ENCODE results near the gene HES7. TPM values are rescaled to one million over a fixed set of nuclear protein-coding genes. Genes with fewer than 3 reads are reported as not detected.

HES7 gene
- total and polyA plus RNA-seq, 4 experiments from 2014 or later = not detected

- peaks cover 4 to 7% (median 5%) of the 10 kb centered on the region in 4 donors for H3K4me1 Mint-ChIP-seq
- H3K27me3 Mint-ChIP-seq = peaks cover 0 to 6% of the 10 kb centered on the region in 2 donors
- POLR2A ChIA-PET (ENCODE audit: partially characterized antibody) = interaction anchor here (0.7 to 0.8 kb wide), 4 partner anchors 12 to 163 kb away, joined by 3 to 4 read pairs (median 4); partner anchors contain the start of gene SLC25A35
- peak overlapping the region in 1 of 7 donors; percentile 55 for H3K27ac Mint-ChIP-seq
- H3K4me3 ChIP-seq (ENCODE audit: low read length in 2 of 2) = no peak overlapping the region
- no peak overlapping the region for H3K27ac ChIP-seq (ENCODE audit: low read depth, low read length)
- H3K4me3 Mint-ChIP-seq = no peak overlapping the region
- CTCF ChIA-PET (ENCODE audit: partially characterized antibody) = interaction anchor here (0.7 to 1.2 kb wide), 4 partner anchors 12 to 160 kb away, joined by 3 to 5 read pairs (median 3); no protein-coding TSS in a partner anchor
- peaks cover 4% of the 10 kb centered on the region for H3K4me1 ChIP-seq (ENCODE audit: insufficient read depth, low read length)
- no peaks in the 10 kb centered on the region for H3K9me3 ChIP-seq (ENCODE audit: control insufficient read depth in 1 of 2, low read length in 2 of 2)
- no peaks in the 10 kb centered on the region for H3K36me3 Mint-ChIP-seq
- intact Hi-C loops (cut with micrococcal nuclease) = no loop called here
- no peaks in the 10 kb centered on the region for H3K36me3 ChIP-seq (ENCODE audit: insufficient read depth, low read length)
- no peak for DNase-seq
- no peaks in the 10 kb centered on the region for H3K27me3 ChIP-seq (ENCODE audit: insufficient read depth, low read length)
- peaks cover 0 to 2% (median 0%) of the 10 kb centered on the region in 8 donors for H3K9me3 Mint-ChIP-seq
These were observed 8.0 kb upstream of the HES7 start for GRCh38 chr17:8131844-8132441.

GRCh38 chr17:8128125-8128784 lies 4.3 kb upstream of the HES7 start:
- POLR2A ChIA-PET (ENCODE audit: partially characterized antibody) = interaction anchor here (0.7 to 2.5 kb wide), 5 partner anchors 8 to 64 kb away, joined by 3 to 20 read pairs (median 3); no protein-coding TSS in a partner anchor
- Histone ChIP-seq H3K4me3 (ENCODE audit: low read length in 2 of 2) (no peak overlapping the region), H3K27me3 (ENCODE audit: insufficient read depth, low read length) (peaks cover 6% of the 10 kb centered on the region), H3K27ac (ENCODE audit: low read depth, low read length) (no peak overlapping the region), H3K4me1 (ENCODE audit: insufficient read depth, low read length) (peaks cover 38% of the 10 kb centered on the region), H3K9me3 (ENCODE audit: control insufficient read depth in 1 of 2, low read length in 2 of 2) (no peaks in the 10 kb centered on the region), H3K36me3 (ENCODE audit: insufficient read depth, low read length) (no peaks in the 10 kb centered on the region)
- Mint-ChIP-seq H3K36me3 (peaks cover 0 to 17% of the 10 kb centered on the region in 2 donors), H3K27ac (peak overlapping the region in 1 of 7 donors; percentile 63), H3K27me3 (peaks cover 1 to 20% of the 10 kb centered on the region in 2 donors), H3K9me3 (peaks cover 0 to 16% (median 0%) of the 10 kb centered on the region in 8 donors), H3K4me3 (peak overlapping the region in 1 of 8 donors; percentile 2), H3K4me1 (peaks cover 29 to 41% (median 34%) of the 10 kb centered on the region in 4 donors)
- intact Hi-C loops (cut with micrococcal nuclease) = no loop called here
- CTCF ChIA-PET (ENCODE audit: partially characterized antibody) = interaction anchor here (0.6 to 2.7 kb wide), 2 partner anchors 10 to 605 kb away, joined by 4 to 16 read pairs; no protein-coding TSS in a partner anchor
- DNase-seq = no peak

GRCh38 chr17:8126491-8127066 lies 2.7 kb upstream of the HES7 start:
- intact Hi-C loops (cut with micrococcal nuclease) = no loop called here
- Histone ChIP-seq H3K4me1 (ENCODE audit: insufficient read depth, low read length) (peaks cover 54% of the 10 kb centered on the region), H3K36me3 (ENCODE audit: insufficient read depth, low read length) (no peaks in the 10 kb centered on the region), H3K27me3 (ENCODE audit: insufficient read depth, low read length) (peaks cover 20% of the 10 kb centered on the region), H3K27ac (ENCODE audit: low read depth, low read length) (no peak overlapping the region), H3K4me3 (ENCODE audit: low read length in 2 of 2) (peak overlapping the region in 1 of 2 donors; percentile 57), H3K9me3 (ENCODE audit: control insufficient read depth in 1 of 2, low read length in 2 of 2) (no peaks in the 10 kb centered on the region)
- Mint-ChIP-seq H3K27me3 (peaks cover 6 to 19% of the 10 kb centered on the region in 2 donors), H3K9me3 (peaks cover 0 to 16% (median 0%) of the 10 kb centered on the region in 8 donors), H3K27ac (peak overlapping the region; percentile 58 to 100 (median 86)), H3K4me3 (peak overlapping the region; percentile 90 to 99 (median 94)), H3K4me1 (peaks cover 35 to 52% (median 43%) of the 10 kb centered on the region in 4 donors), H3K36me3 (peaks cover 0 to 19% of the 10 kb centered on the region in 2 donors)
- ChIA-PET POLR2A (ENCODE audit: partially characterized antibody) (interaction anchor here (0.8 to 2.5 kb wide), 18 partner anchors 7 to 257 kb away, joined by 3 to 20 read pairs (median 3); partner anchors contain the start of genes RANGRF and SLC25A35), CTCF (ENCODE audit: partially characterized antibody) (interaction anchor here (1.0 to 2.7 kb wide), 7 partner anchors 8 to 95 kb away, joined by 3 to 16 read pairs (median 4); partner anchors contain the start of gene ALOXE3)
- DNase-seq = peak; percentile 31 to 44 (median 34)

- H3K4me3 Mint-ChIP-seq = peak overlapping the region; percentile 85 to 99 (median 92)
- Histone ChIP-seq H3K36me3 (ENCODE audit: insufficient read depth, low read length) (no peaks in the 10 kb centered on the region), H3K4me3 (ENCODE audit: low read length in 2 of 2) (peak overlapping the region; percentile 53 to 57), H3K4me1 (ENCODE audit: insufficient read depth, low read length) (peaks cover 57% of the 10 kb centered on the region), H3K27me3 (ENCODE audit: insufficient read depth, low read length) (peaks cover 20% of the 10 kb centered on the region), H3K9me3 (ENCODE audit: control insufficient read depth in 1 of 2, low read length in 2 of 2) (no peaks in the 10 kb centered on the region), H3K27ac (ENCODE audit: low read depth, low read length) (no peak overlapping the region)
- peak overlapping the region; percentile 61 to 100 (median 93) for H3K27ac Mint-ChIP-seq
- H3K9me3 Mint-ChIP-seq = peaks cover 0 to 16% (median 0%) of the 10 kb centered on the region in 8 donors
- intact Hi-C loops (cut with micrococcal nuclease) = loop anchor here (1.0 kb wide), 1 partner anchor 12 kb away; no protein-coding TSS in a partner anchor
- peaks cover 8 to 21% of the 10 kb centered on the region in 2 donors for H3K27me3 Mint-ChIP-seq
- POLR2A ChIA-PET (ENCODE audit: partially characterized antibody) = interaction anchor here (0.6 to 2.5 kb wide), 13 partner anchors 13 to 258 kb away, joined by 3 to 20 read pairs (median 4); partner anchors contain the start of genes RANGRF and SLC25A35
- peak in 3 of 5 donors; percentile 20 to 57 (median 27) for DNase-seq
- peaks cover 0 to 20% of the 10 kb centered on the region in 2 donors for H3K36me3 Mint-ChIP-seq
- CTCF ChIA-PET (ENCODE audit: partially characterized antibody) = interaction anchor here (1.2 to 2.7 kb wide), 5 partner anchors 7 to 53 kb away, joined by 3 to 16 read pairs (median 5); partner anchors contain the start of gene ALOXE3
- peaks cover 37 to 55% (median 45%) of the 10 kb centered on the region in 4 donors for H3K4me1 Mint-ChIP-seq
These were observed 2.1 kb upstream of the HES7 start for GRCh38 chr17:8125947-8126490.

- Histone ChIP-seq H3K27me3 (ENCODE audit: insufficient read depth, low read length) (peaks cover 20% of the 10 kb centered on the region), H3K4me1 (ENCODE audit: insufficient read depth, low read length) (peaks cover 63% of the 10 kb centered on the region), H3K9me3 (ENCODE audit: control insufficient read depth in 1 of 2, low read length in 2 of 2) (no peaks in the 10 kb centered on the region), H3K4me3 (ENCODE audit: low read length in 2 of 2) (peak overlapping the region; percentile 53 to 68), H3K27ac (ENCODE audit: low read depth, low read length) (no peak overlapping the region), H3K36me3 (ENCODE audit: insufficient read depth, low read length) (no peaks in the 10 kb centered on the region)
- ChIA-PET CTCF (ENCODE audit: partially characterized antibody) (interaction anchor here (0.6 to 2.8 kb wide), 6 partner anchors 13 to 1078 kb away, joined by 3 to 21 read pairs (median 4); no protein-coding TSS in a partner anchor), POLR2A (ENCODE audit: partially characterized antibody) (interaction anchor here (0.6 to 9.5 kb wide), 15 partner anchors 13 to 439 kb away, joined by 3 to 152 read pairs (median 6); partner anchors contain the start of genes CTC1 and SLC25A35)
- Mint-ChIP-seq H3K36me3 (peaks cover 0 to 27% of the 10 kb centered on the region in 2 donors), H3K4me1 (peaks cover 42 to 62% (median 51%) of the 10 kb centered on the region in 4 donors), H3K27ac (peak overlapping the region; percentile 69 to 100 (median 93)), H3K9me3 (peaks cover 0 to 20% (median 0%) of the 10 kb centered on the region in 8 donors), H3K27me3 (peaks cover 10 to 28% of the 10 kb centered on the region in 2 donors), H3K4me3 (peak overlapping the region; percentile 85 to 99 (median 92))
- intact Hi-C loops (cut with micrococcal nuclease) = loop anchor here (1.0 kb wide), 1 partner anchor 13 kb away; no protein-coding TSS in a partner anchor
- DNase-seq = peak; percentile 83 to 90 (median 87)
These were observed 1.4 kb upstream of the HES7 start for GRCh38 chr17:8125154-8125946.

Data from CD4-positive, alpha-beta memory T cell (primary cell).